HAP-1 (cell line): ENCODE data around the gene POMZP3.
"Not testable (repeated sequence)": the region's sequence is repeated elsewhere in the genome, so short reads cannot be mapped to it uniquely, and the experiment has no call there.

ENCODE experiments used
- DNase-seq, 2 experiments: peaks; one replicate each; pipeline ENCODE4 v3.0.0-alpha.2; 2016 to 2020; ENCODE audit warnings: low spot score in 2 of 2
- H3K27me3 ChIP-seq: fragments of 250-450 bp; sonication (Bioruptor Pico); 2 replicates; pipeline ENCODE4 v1.5.1; 2020; ENCODE audit warnings: low read depth, mild to moderate bottlenecking, moderate library complexity
- H3K36me3 ChIP-seq: fragments of 250-450 bp; sonication (Bioruptor Pico); replicated peaks from 2 replicates; pipeline ENCODE4 v1.5.1; 2020; ENCODE audit warnings: mild to moderate bottlenecking
- H3K4me1 ChIP-seq: fragments of 250-450 bp; sonication (Bioruptor Pico); 2 replicates; pipeline ENCODE4 v1.5.1; 2020; ENCODE audit warnings: mild to moderate bottlenecking
- H3K4me3 ChIP-seq: fragments of 250-450 bp; sonication (Bioruptor Pico); 2 replicates; pipeline ENCODE4 v1.5.1; 2020; ENCODE audit warnings: mild to moderate bottlenecking, moderate library complexity
- H3K9me3 ChIP-seq: fragments of 250-450 bp; sonication (Bioruptor Pico); 2 replicates; pipeline ENCODE4 v1.5.1; 2020; ENCODE audit warnings: mild to moderate bottlenecking, moderate library complexity
- in situ Hi-C: fragments of 300-500 bp; cut with MboI; formaldehyde crosslinking; loops from 3 replicates; pipeline ENCODE4 v1.14.3; 2020; ENCODE audit warnings: low sequenced_read_pairs, inconsistent platforms, mixed read lengths

Gene POMZP3

GRCh38 chr7:76572296-76572695 lies 54.8 kb downstream of the POMZP3 start:
- DNase-seq, H3K4me3 ChIP-seq, in situ Hi-C loops, H3K9me3 ChIP-seq, H3K27me3 ChIP-seq, H3K36me3 ChIP-seq: not testable (repeated sequence)
- H3K4me1 ChIP-seq, result peaks cover 16% of the 10 kb centered on the region

- DNase-seq, in situ Hi-C loops, H3K9me3 ChIP-seq, H3K27me3 ChIP-seq, H3K36me3 ChIP-seq, H3K4me3 ChIP-seq: not testable (repeated sequence)
- H3K4me1 ChIP-seq, result peaks cover 11% of the 10 kb centered on the region
Measured at GRCh38 chr7:76570324-76570775, 56.7 kb downstream of the POMZP3 start.

- H3K4me3 ChIP-seq, H3K4me1 ChIP-seq, H3K9me3 ChIP-seq, in situ Hi-C loops, H3K36me3 ChIP-seq, H3K27me3 ChIP-seq: not testable (repeated sequence)
- DNase-seq, result peak in 1 of 2 experiments; percentile 13
Measured at GRCh38 chr7:76568742-76569141, 58.3 kb downstream of the POMZP3 start.

- H3K4me1 ChIP-seq, H3K36me3 ChIP-seq, in situ Hi-C loops: not testable (repeated sequence)
Measured at GRCh38 chr7:76567753-76568152, 59.3 kb downstream of the POMZP3 start.

GRCh38 chr7:76567311-76567710 lies 59.8 kb downstream of the POMZP3 start:
- H3K4me3 ChIP-seq, H3K36me3 ChIP-seq, H3K27me3 ChIP-seq, H3K4me1 ChIP-seq, H3K9me3 ChIP-seq, DNase-seq, in situ Hi-C loops: not testable (repeated sequence)

More at GRCh38 chr7:76567753-76568152, 59.3 kb downstream of the POMZP3 start:
- not testable (repeated sequence) for H3K4me3 ChIP-seq, H3K27me3 ChIP-seq, DNase-seq, H3K9me3 ChIP-seq

- DNase-seq, in situ Hi-C loops, H3K4me3 ChIP-seq, H3K27me3 ChIP-seq, H3K36me3 ChIP-seq, H3K4me1 ChIP-seq, H3K9me3 ChIP-seq: not testable (repeated sequence)
Measured at GRCh38 chr7:76565001-76565400, 62.1 kb downstream of the POMZP3 start.

GRCh38 chr7:76561342-76561741 lies 65.7 kb downstream of the POMZP3 start:
- in situ Hi-C loops, H3K27me3 ChIP-seq, H3K4me1 ChIP-seq, H3K9me3 ChIP-seq, H3K4me3 ChIP-seq, DNase-seq: not testable (repeated sequence)
- peaks cover 10% of the 10 kb centered on the region for H3K36me3 ChIP-seq

GRCh38 chr7:76560157-76560556 lies 66.9 kb downstream of the POMZP3 start:
- H3K9me3 ChIP-seq, H3K4me1 ChIP-seq, H3K4me3 ChIP-seq, in situ Hi-C loops, DNase-seq, H3K27me3 ChIP-seq: not testable (repeated sequence)
- peaks cover 10% of the 10 kb centered on the region for H3K36me3 ChIP-seq
